ENCODE data around the gene MFSD12. TPM values are rescaled to one million over a fixed set of nuclear protein-coding genes. Genes with fewer than 3 reads are reported as not detected.

Gene MFSD12
- total RNA-seq, 1 donor from 2014 or later, result 80.7 TPM

GRCh38 chr19:3595521-3596061, 38.2 kb upstream of the MFSD12 start:
- ATAC-seq (no peak), DNase-seq (no peak)
- no peak overlapping the region for H3K27ac ChIP-seq
- intact Hi-C loops (cut with DNase I), result no loop called here
- no peak overlapping the region for H3K4me3 ChIP-seq
- no peaks in the 10 kb centered on the region for H3K36me3 ChIP-seq
- no peak for TF ChIP-seq CTCF (IDR thresholded peaks at IDR 0.05)
- no peaks in the 10 kb centered on the region for H3K9me3 ChIP-seq
- no peaks in the 10 kb centered on the region for H3K4me1 ChIP-seq
- no peaks in the 10 kb centered on the region for H3K27me3 ChIP-seq (ENCODE audit: low read depth)

GRCh38 chr19:3593156-3593555, 35.8 kb upstream of the MFSD12 start:
- no peak overlapping the region for H3K4me3 ChIP-seq
- ATAC-seq, result peak in 1 of 2 donors; percentile 14
- no peaks in the 10 kb centered on the region for H3K4me1 ChIP-seq
- no peaks in the 10 kb centered on the region for H3K27me3 ChIP-seq (ENCODE audit: low read depth)
- no peaks in the 10 kb centered on the region for H3K9me3 ChIP-seq
- H3K27ac ChIP-seq, result no peak overlapping the region
- no peak for DNase-seq
- intact Hi-C loops (cut with DNase I), result no loop called here
- TF ChIP-seq CTCF (IDR thresholded peaks at IDR 0.05), result no peak
- H3K36me3 ChIP-seq, result no peaks in the 10 kb centered on the region

- Histone ChIP-seq H3K9me3 (no peaks in the 10 kb centered on the region), H3K27ac (no peak overlapping the region), H3K4me3 (no peak overlapping the region), H3K4me1 (no peaks in the 10 kb centered on the region), H3K27me3 (ENCODE audit: low read depth) (no peaks in the 10 kb centered on the region), H3K36me3 (no peaks in the 10 kb centered on the region)
- no peak for TF ChIP-seq CTCF (IDR thresholded peaks at IDR 0.05)
- intact Hi-C loops (cut with DNase I), result no loop called here
- no peak for DNase-seq
- ATAC-seq, result no peak
Measured at GRCh38 chr19:3591876-3592613, 34.7 kb upstream of the MFSD12 start.

DNA sequence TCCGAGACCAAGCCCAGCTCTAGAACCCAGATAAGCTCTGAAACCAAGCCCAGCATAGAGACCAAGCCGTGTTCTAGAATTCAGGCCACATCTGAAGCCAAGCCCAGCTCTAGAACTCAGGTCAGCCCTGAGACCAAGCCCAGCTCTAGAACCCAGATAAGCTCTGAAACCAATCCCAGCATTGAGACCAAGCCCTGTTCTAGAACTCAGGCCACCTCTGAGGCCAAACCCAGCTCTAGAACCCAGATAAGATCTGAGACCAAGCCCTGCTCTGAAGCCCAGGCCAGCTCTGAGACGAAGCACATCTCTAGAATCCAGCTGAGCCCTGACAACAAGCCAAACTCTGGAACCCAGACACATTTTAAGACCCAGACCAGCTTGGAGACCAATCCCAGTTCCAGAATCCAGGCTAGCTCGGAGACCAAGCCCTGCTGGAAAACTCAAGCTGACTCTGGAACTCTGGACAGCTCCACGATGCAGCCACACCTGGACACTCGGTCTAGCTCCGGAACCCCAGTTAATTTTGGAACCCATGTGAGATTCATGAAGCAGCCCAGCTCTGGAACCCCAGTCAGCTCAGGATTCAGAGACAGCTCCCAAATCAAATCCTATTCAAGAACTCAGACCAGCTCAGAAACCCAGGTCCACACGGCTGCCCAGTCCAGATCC, 33.7 kb upstream of the MFSD12 start:
- Histone ChIP-seq H3K27me3 (ENCODE audit: low read depth) (peaks cover 5% of the 10 kb centered on the region), H3K4me3 (no peak overlapping the region), H3K36me3 (no peaks in the 10 kb centered on the region), H3K4me1 (peaks cover 1% of the 10 kb centered on the region), H3K27ac (no peak overlapping the region), H3K9me3 (no peaks in the 10 kb centered on the region)
- ATAC-seq (no peak), DNase-seq (no peak)
- intact Hi-C loops (cut with DNase I), result no loop called here
- TF ChIP-seq CTCF (IDR thresholded peaks at IDR 0.05), result no peak

DNA sequence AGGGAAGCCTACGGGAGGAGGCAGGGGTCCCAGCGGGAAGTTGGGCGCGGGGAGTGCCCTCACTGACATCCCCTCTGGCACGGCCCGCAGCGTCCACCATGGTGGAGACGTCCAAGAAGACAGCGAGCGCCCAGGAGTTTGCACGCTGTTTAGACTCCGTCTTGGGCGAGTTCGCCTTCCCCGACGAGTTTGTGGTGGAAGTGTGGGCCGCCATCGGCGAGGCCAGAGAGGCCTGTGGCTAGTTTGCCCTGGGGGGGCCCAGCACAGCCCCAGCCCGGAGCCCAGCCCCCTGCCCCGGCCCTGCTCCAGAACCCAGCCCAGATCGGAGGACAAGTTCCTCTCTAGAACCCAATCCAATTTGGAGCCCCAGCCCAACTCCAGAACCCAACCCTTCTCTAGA, 32.6 kb upstream of the MFSD12 start:
- ATAC-seq (no peak), DNase-seq (no peak)
- intact Hi-C loops (cut with DNase I), result no loop called here
- H3K9me3 ChIP-seq, result no peaks in the 10 kb centered on the region
- no peak overlapping the region for H3K27ac ChIP-seq
- H3K4me1 ChIP-seq, result peaks cover 10% of the 10 kb centered on the region
- H3K4me3 ChIP-seq, result no peak overlapping the region
- no peak for TF ChIP-seq CTCF (IDR thresholded peaks at IDR 0.05)
- peaks cover 16% of the 10 kb centered on the region for H3K27me3 ChIP-seq (ENCODE audit: low read depth)
- H3K36me3 ChIP-seq, result no peaks in the 10 kb centered on the region

All from lower lobe of right lung (tissue), 2 donors.